Activated CD8-positive, alpha-beta memory T cell treated with anti-CD3 and anti-CD28 coated beads, Interleukin-2, amount 10 ng/mL, durations not matched to agents 7 days and 5 days (primary cell): ENCODE results near the gene GUCY1A1. TPM values are rescaled to one million over a fixed set of nuclear protein-coding genes. Genes with fewer than 3 reads are reported as not detected.

ENCODE experiments used
- ATAC-seq: fragments of 150-1000 bp; cut with Tn5 transposase; one replicate; pipeline ENCODE4 v1.10.0; 2021; ENCODE audit warnings: moderate library complexity
- CTCF ChIA-PET: fragments of 350-600 bp; sonication (Branson Sonifier 250); formaldehyde crosslinking; loops from one replicate; lab custom pipeline; 2021; ENCODE audit warnings: antibody characterized with exemption; lab: Charles Lee
- DNase-seq: peaks from one replicate; pipeline ENCODE4 v3.0.0-alpha.2; 2020
- H3K27ac Mint-ChIP-seq: one replicate; pipeline ENCODE4 v1.8.0; 2021; ENCODE audit warnings: mild to moderate bottlenecking, mixed read lengths
- H3K27me3 Mint-ChIP-seq: one replicate; pipeline ENCODE4 v1.8.0; 2021; ENCODE audit warnings: mixed read lengths
- H3K36me3 Mint-ChIP-seq: one replicate; pipeline ENCODE4 v1.8.0; 2021; ENCODE audit warnings: mild to moderate bottlenecking, mixed read lengths
- H3K4me1 Mint-ChIP-seq: one replicate; pipeline ENCODE4 v1.8.0; 2021; ENCODE audit warnings: mixed read lengths
- H3K4me3 Mint-ChIP-seq: one replicate; pipeline ENCODE4 v1.8.0; 2021; ENCODE audit warnings: mild to moderate bottlenecking, moderate library complexity, mixed read lengths
- H3K9me3 Mint-ChIP-seq: one replicate; pipeline ENCODE4 v1.8.0; 2022; ENCODE audit warnings: low read depth, mixed read lengths
- total RNA-seq, 2 experiments: library from RNA; stranded (reverse); gene quantifications; one replicate each; pipeline ENCODE4 v1.2.3, GENCODE V29; 2021

The GUCY1A1 gene
- total RNA-seq, 2 experiments from 2014 or later: 0.87 TPM; not detected in 1

DNA sequence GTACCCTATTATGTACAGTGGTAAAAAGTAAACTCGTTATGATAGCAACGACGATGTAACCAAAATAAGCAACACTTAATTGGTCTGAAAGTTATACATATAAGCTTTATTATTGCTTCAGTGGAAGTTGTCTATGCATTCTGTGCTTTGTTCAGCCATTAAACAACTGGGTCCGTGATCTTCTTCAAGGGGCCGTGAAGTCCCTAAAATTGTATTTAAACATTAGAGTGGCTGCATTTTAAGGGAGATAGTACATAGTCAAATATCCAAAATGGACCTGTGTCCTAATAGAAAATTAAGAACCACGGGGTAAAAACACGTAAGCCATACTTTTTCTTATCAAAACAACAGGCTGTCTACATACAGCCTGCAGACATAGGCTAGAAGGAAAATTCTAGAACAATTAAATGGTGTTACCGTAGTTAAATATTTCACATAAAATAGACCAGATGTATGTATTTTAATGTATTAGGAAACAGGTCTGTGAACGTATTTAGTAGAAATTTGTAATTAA lies 2.1 kb downstream of the GUCY1A1 start:
- no peaks in the 10 kb centered on the region for H3K36me3 Mint-ChIP-seq
- no peak for ATAC-seq
- CTCF ChIA-PET: no interaction called here
- no peaks in the 10 kb centered on the region for H3K9me3 Mint-ChIP-seq
- peaks cover 17% of the 10 kb centered on the region for H3K4me1 Mint-ChIP-seq
- no peak for DNase-seq
- H3K27ac Mint-ChIP-seq: no peak overlapping the region
- H3K4me3 Mint-ChIP-seq: no peak overlapping the region
- H3K27me3 Mint-ChIP-seq: peaks cover 72% of the 10 kb centered on the region

DNA sequence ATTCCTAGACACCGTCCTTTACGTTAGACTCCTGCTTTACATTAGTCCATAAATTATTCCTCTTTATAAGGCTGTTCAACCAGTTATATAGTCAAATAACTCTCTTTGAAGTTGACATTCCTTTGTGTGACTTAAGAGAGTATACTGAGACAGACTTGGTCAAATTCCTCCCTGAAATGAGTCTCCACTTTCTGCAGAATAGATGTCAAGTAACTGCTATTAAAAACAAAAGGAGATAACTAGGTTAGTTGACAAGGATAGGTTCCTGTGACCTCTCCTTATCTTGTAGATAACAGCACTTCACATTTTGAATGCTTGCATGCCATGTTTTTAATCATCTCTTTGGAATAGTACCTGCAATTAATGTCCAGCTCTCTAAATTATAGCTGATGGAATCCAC lies 5.7 kb downstream of the GUCY1A1 start:
- ATAC-seq: no peak
- no peaks in the 10 kb centered on the region for H3K9me3 Mint-ChIP-seq
- H3K36me3 Mint-ChIP-seq: no peaks in the 10 kb centered on the region
- no peak overlapping the region for H3K27ac Mint-ChIP-seq
- H3K27me3 Mint-ChIP-seq: peaks cover 39% of the 10 kb centered on the region
- CTCF ChIA-PET: no interaction called here
- peaks cover 5% of the 10 kb centered on the region for H3K4me1 Mint-ChIP-seq
- H3K4me3 Mint-ChIP-seq: no peak overlapping the region
- no peak for DNase-seq

- H3K27me3 Mint-ChIP-seq: peaks cover 31% of the 10 kb centered on the region
- CTCF ChIA-PET: no interaction called here
- ATAC-seq (no peak), DNase-seq (no peak)
- H3K4me3 Mint-ChIP-seq: no peak overlapping the region
- H3K4me1 Mint-ChIP-seq: no peaks in the 10 kb centered on the region
- no peak overlapping the region for H3K27ac Mint-ChIP-seq
- no peaks in the 10 kb centered on the region for H3K36me3 Mint-ChIP-seq
- no peaks in the 10 kb centered on the region for H3K9me3 Mint-ChIP-seq
These were observed 6.9 kb downstream of the GUCY1A1 start for GRCh38 chr4:155673453-155673979.

DNA sequence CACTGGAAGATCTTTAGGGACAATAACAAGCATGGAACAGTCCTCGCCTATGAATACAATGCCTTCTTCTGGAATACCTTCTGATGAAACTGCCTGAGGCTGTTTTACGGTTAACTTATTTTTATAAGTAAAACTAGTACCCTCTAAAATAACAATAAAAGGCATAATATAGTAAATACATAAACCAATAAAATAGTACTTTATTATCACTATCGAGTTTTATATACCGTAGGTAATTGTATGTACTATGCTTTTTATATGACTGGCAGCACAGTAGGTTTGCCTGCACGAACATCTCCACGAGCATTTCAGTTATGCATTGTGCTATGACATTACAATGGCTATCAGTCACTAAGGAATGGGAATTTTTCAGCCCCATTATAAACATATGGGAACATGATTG lies 8.0 kb downstream of the GUCY1A1 start:
- Mint-ChIP-seq H3K27me3 (peaks cover 26% of the 10 kb centered on the region), H3K4me3 (no peak overlapping the region), H3K9me3 (no peaks in the 10 kb centered on the region), H3K27ac (no peak overlapping the region), H3K36me3 (no peaks in the 10 kb centered on the region), H3K4me1 (no peaks in the 10 kb centered on the region)
- ATAC-seq (no peak), DNase-seq (no peak)
- CTCF ChIA-PET: no interaction called here

DNA sequence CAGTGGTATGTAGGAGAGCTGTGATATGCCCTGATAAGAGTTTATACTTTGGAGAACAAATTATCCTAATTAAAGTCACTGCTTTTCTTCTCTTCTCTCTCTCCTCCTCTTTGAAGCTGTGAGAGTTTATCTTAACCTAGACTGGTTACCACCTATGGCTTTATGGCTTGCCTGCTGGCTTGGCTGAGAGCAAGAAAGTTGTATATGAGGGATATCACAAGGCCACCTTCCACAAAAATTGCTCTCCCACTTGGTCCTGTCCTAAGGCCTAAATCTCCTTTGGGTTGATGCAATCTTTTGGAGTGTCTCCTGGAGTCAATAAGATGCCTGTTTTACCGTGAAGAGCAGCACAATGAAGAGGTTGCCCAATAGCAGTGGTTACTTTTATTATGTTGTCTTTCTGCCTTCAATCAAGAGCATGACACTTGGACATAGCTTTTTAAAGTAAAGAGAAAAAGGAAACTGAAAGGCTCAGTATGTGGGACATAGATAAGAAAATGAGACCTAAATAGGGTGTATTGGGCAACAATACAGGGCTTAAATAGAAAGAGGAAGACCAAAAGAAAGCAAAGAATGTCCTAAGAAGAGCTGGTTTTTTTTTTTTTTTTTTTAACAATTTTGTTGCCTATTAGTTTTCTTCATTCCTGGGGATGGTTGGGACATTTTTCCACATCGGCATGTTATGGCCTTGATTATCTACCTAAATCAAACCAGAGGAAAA lies 9.2 kb downstream of the GUCY1A1 start:
- H3K36me3 Mint-ChIP-seq: no peaks in the 10 kb centered on the region
- H3K4me1 Mint-ChIP-seq: no peaks in the 10 kb centered on the region
- DNase-seq (no peak), ATAC-seq (no peak)
- CTCF ChIA-PET: interaction anchor here (0.6 kb wide), 1 partner anchor 777 kb away, joined by 4 read pairs; no protein-coding TSS in a partner anchor
- H3K9me3 Mint-ChIP-seq: no peaks in the 10 kb centered on the region
- H3K27ac Mint-ChIP-seq: no peak overlapping the region
- H3K4me3 Mint-ChIP-seq: no peak overlapping the region
- peaks cover 16% of the 10 kb centered on the region for H3K27me3 Mint-ChIP-seq

- Mint-ChIP-seq H3K9me3 (no peaks in the 10 kb centered on the region), H3K27me3 (peaks cover 10% of the 10 kb centered on the region), H3K4me3 (no peak overlapping the region), H3K36me3 (no peaks in the 10 kb centered on the region), H3K27ac (no peak overlapping the region), H3K4me1 (no peaks in the 10 kb centered on the region)
- DNase-seq (no peak), ATAC-seq (no peak)
- CTCF ChIA-PET: no interaction called here
These were observed 9.8 kb downstream of the GUCY1A1 start for GRCh38 chr4:155676430-155676825.

DNA sequence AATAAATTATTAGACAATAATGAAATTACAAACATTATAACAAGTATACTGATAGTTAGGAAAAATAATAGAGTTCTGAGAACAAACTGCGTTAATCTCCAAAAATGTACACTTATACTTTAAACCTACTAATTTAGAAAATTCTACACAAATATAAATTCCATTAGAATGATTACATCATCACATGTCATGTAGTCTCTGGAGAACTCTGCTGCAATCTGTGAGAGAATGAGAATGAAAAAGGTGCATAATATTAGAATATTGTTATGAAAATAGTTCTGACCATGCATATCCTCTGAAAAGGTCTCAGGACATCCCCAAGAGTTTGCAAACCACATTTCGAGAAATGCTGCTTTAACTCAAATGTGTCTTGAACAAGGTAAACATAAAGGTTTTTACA lies 11.4 kb downstream of the GUCY1A1 start:
- DNase-seq (no peak), ATAC-seq (no peak)
- Mint-ChIP-seq H3K27me3 (peaks cover 3% of the 10 kb centered on the region), H3K4me3 (no peak overlapping the region), H3K27ac (no peak overlapping the region), H3K9me3 (no peaks in the 10 kb centered on the region), H3K36me3 (no peaks in the 10 kb centered on the region), H3K4me1 (no peaks in the 10 kb centered on the region)
- CTCF ChIA-PET: no interaction called here

DNA sequence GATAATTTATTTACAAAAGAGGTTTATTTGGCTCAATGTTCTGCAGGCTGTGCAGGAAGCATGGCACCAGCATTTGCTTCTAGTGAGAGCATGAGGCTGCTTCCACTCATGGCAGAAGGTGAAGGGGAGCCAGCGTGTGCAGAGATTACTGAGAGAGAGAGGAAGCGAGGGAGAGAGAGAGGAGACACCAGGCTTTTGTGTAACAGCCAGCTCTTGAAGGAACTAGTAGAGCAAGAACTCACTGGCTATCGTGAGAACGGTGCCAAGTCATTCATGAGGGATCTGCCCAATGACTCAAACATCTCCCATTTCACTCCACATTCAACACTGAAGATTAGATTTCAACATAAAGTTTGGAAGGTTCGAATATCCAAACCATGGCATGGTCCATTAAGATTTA lies 12.7 kb downstream of the GUCY1A1 start:
- no peak overlapping the region for H3K4me3 Mint-ChIP-seq

GRCh38 chr4:155681886-155682285 lies 15.2 kb downstream of the GUCY1A1 start:
- no peak for DNase-seq
- CTCF ChIA-PET: no interaction called here
- Mint-ChIP-seq H3K27me3 (no peaks in the 10 kb centered on the region), H3K4me3 (no peak overlapping the region), H3K36me3 (no peaks in the 10 kb centered on the region), H3K9me3 (no peaks in the 10 kb centered on the region), H3K4me1 (no peaks in the 10 kb centered on the region), H3K27ac (no peak overlapping the region)
- ATAC-seq: no peak

More for the DNA sequence above, 12.7 kb downstream of the GUCY1A1 start:
- CTCF ChIA-PET: no interaction called here
- Mint-ChIP-seq H3K4me1 (no peaks in the 10 kb centered on the region), H3K9me3 (no peaks in the 10 kb centered on the region), H3K27ac (no peak overlapping the region), H3K27me3 (no peaks in the 10 kb centered on the region), H3K36me3 (no peaks in the 10 kb centered on the region)
- ATAC-seq: no peak
- no peak for DNase-seq

GRCh38 chr4:155684423-155684822 lies 17.8 kb downstream of the GUCY1A1 start:
- CTCF ChIA-PET: no interaction called here
- ATAC-seq (no peak), DNase-seq (no peak)
- H3K36me3 Mint-ChIP-seq: no peaks in the 10 kb centered on the region
- H3K27me3 Mint-ChIP-seq: no peaks in the 10 kb centered on the region
- H3K4me3 Mint-ChIP-seq: no peak overlapping the region
- H3K27ac Mint-ChIP-seq: no peak overlapping the region
- H3K9me3 Mint-ChIP-seq: no peaks in the 10 kb centered on the region
- H3K4me1 Mint-ChIP-seq: no peaks in the 10 kb centered on the region

DNA sequence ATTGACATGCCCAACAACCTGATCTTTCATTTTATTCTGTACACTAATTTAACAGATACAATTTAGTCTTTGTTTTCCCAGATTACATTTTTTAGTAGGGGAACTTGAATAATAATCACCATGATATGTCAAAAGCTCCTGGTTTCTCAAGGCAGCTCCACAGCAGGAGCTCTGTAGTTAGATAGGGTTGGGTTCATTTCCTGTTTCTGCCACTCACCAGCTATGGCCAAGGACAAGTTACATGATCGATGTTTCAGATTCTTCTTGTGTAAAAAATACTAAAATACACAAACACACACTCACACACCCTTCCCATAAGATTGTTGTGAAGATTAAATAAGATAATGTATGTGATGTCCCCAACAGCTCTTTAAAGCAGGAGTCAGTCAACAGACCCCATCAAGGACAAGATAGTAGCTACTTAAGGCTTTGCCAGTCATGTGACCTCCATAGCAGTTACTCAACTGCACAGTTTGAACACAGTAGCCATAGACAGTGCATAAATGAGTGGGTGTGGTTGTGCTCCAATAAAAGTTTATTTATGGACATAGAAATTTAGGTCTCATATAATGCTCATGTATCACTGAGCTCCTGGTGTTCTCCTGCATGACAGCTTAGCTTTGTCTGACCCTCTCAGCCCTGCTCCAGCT lies 18.4 kb downstream of the GUCY1A1 start:
- H3K4me3 Mint-ChIP-seq: no peak overlapping the region
- DNase-seq (no peak), ATAC-seq (no peak)
- no peaks in the 10 kb centered on the region for H3K27me3 Mint-ChIP-seq
- no peaks in the 10 kb centered on the region for H3K36me3 Mint-ChIP-seq
- CTCF ChIA-PET: interaction anchor here (1.0 kb wide), 1 partner anchor 25 kb away, joined by 5 read pairs; no protein-coding TSS in a partner anchor
- no peak overlapping the region for H3K27ac Mint-ChIP-seq
- H3K9me3 Mint-ChIP-seq: no peaks in the 10 kb centered on the region
- no peaks in the 10 kb centered on the region for H3K4me1 Mint-ChIP-seq

GRCh38 chr4:155687380-155687982 lies 20.8 kb downstream of the GUCY1A1 start:
- CTCF ChIA-PET: interaction anchor here (0.8 kb wide), 1 partner anchor 18 kb away, joined by 3 read pairs; no protein-coding TSS in a partner anchor
- Mint-ChIP-seq H3K4me1 (no peaks in the 10 kb centered on the region), H3K27me3 (no peaks in the 10 kb centered on the region), H3K4me3 (no peak overlapping the region), H3K27ac (no peak overlapping the region), H3K36me3 (no peaks in the 10 kb centered on the region), H3K9me3 (no peaks in the 10 kb centered on the region)
- ATAC-seq: no peak
- DNase-seq: no peak

GRCh38 chr4:155688211-155688610 lies 21.6 kb downstream of the GUCY1A1 start:
- Mint-ChIP-seq H3K4me3 (no peak overlapping the region), H3K9me3 (no peaks in the 10 kb centered on the region), H3K27ac (no peak overlapping the region), H3K4me1 (no peaks in the 10 kb centered on the region), H3K27me3 (no peaks in the 10 kb centered on the region), H3K36me3 (no peaks in the 10 kb centered on the region)
- ATAC-seq: no peak
- no peak for DNase-seq
- CTCF ChIA-PET: no interaction called here
